HAP-1 (cell line): ENCODE measurements around the gene ADGRD1.

Experiments
- DNase-seq, 2 experiments: peaks; one replicate each; pipeline ENCODE4 v3.0.0-alpha.2; 2016 to 2020; ENCODE audit warnings: low spot score in 2 of 2
- H3K27me3 ChIP-seq: fragments of 250-450 bp; sonication (Bioruptor Pico); 2 replicates; pipeline ENCODE4 v1.5.1; 2020; ENCODE audit warnings: low read depth, mild to moderate bottlenecking, moderate library complexity
- H3K36me3 ChIP-seq: fragments of 250-450 bp; sonication (Bioruptor Pico); replicated peaks from 2 replicates; pipeline ENCODE4 v1.5.1; 2020; ENCODE audit warnings: mild to moderate bottlenecking
- H3K4me1 ChIP-seq: fragments of 250-450 bp; sonication (Bioruptor Pico); 2 replicates; pipeline ENCODE4 v1.5.1; 2020; ENCODE audit warnings: mild to moderate bottlenecking
- H3K4me3 ChIP-seq: fragments of 250-450 bp; sonication (Bioruptor Pico); 2 replicates; pipeline ENCODE4 v1.5.1; 2020; ENCODE audit warnings: mild to moderate bottlenecking, moderate library complexity
- H3K9me3 ChIP-seq: fragments of 250-450 bp; sonication (Bioruptor Pico); 2 replicates; pipeline ENCODE4 v1.5.1; 2020; ENCODE audit warnings: mild to moderate bottlenecking, moderate library complexity
- in situ Hi-C: fragments of 300-500 bp; cut with MboI; formaldehyde crosslinking; loops from 3 replicates; pipeline ENCODE4 v1.14.3; 2020; ENCODE audit warnings: low sequenced_read_pairs, inconsistent platforms, mixed read lengths

ADGRD1 gene

DNA sequence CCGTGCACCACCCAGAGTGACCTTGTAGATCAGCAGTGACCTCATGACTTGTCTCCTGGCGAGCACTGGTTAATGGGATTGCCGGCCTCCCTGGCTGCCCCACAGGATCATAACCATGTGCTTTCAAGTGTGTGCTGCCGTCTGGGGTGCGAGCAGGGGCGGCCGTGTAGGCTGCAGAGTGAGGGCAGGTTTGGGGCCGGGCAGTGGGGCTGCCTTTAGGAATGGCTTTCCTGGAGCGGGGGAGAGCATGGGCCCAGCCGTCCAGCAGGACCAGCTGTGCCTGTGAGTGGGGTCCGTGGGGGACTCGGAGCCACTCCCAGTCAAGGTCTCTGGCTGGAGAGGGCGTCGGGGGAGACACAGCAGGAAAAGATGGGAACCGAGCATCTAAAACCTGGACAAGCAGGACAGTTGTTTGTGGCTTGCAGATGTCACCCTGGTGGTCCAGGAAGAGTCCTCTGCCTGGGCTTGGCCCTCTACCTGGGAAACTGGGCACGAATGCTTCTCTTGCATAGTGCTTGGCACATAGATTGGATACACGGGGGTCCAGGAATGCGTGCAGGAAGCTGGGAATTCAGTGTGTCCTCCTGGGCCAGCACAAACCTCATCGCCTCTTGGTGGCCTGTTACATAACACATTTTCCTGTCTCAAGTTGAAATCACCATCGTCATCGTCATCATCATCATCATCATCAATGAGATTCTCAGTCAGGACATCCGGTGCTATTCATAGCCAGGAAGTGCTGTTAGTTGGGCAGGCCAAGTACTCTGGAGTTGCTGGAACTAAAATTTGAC, 96.0 kb downstream of the ADGRD1 start:
- no peak for DNase-seq
- Histone ChIP-seq H3K4me3 (no peak overlapping the region), H3K36me3 (no peaks in the 10 kb centered on the region), H3K27me3 (peaks cover 17% of the 10 kb centered on the region; the same call in 1 of the 2 replicates), H3K9me3 (no peaks in the 10 kb centered on the region), H3K4me1 (no peaks in the 10 kb centered on the region)
- in situ Hi-C loops: no loop called here

DNA sequence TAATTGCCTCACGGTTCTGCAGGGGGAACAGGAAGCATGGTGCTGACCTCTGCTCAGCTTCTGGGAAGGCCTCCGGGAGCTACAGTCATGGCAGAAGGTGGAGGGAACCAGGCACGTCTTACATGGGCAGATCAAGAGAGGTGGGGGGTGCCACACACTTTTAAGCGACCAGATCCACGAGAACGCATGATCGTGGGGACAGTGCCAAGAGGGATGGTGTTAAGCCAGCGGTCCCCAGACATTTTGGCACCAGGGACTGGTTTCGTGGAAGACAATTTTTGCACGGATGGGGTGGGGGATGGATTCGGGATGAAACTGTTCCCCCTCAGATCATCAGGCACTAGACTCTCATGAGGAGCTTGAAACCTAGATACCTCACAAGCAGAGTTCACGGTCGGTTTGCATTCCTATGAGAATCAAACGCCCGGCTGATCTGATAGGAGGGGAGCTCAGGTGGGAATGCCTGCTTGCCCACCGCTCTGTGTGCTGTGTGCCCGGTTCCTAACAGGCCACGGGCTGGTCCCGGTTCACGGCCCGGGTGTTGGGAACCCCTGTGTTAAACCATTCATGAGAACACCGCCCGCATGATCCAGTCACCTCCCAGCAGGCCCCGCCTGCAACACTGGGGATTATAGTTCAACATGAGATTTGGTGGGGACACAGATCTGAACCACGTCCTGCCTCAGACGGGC, 96.9 kb downstream of the ADGRD1 start:
- no peak for DNase-seq
- no peak overlapping the region for H3K4me3 ChIP-seq
- H3K4me1 ChIP-seq: no peaks in the 10 kb centered on the region
- H3K27me3 ChIP-seq: peaks cover 23% of the 10 kb centered on the region
- in situ Hi-C loops: no loop called here
- no peaks in the 10 kb centered on the region for H3K36me3 ChIP-seq
- H3K9me3 ChIP-seq: no peaks in the 10 kb centered on the region

DNA sequence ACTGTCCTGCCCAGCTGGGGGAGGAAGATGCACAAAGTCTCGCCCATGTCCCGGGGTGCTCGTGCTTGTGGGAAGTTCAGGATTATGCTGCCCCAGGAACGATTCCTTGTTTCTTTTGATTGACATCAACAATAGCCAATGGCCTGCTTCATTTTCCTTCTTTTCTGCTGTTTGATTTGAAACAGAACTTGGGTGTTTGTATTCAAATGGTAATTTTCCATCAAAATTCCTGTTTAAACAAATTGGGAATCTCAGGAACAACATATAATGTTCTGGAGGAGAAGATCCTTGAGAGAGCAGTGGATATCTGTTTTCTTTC, 97.4 kb downstream of the ADGRD1 start:
- Histone ChIP-seq H3K4me3 (no peak overlapping the region), H3K36me3 (no peaks in the 10 kb centered on the region), H3K27me3 (peaks cover 28% of the 10 kb centered on the region), H3K9me3 (no peaks in the 10 kb centered on the region), H3K4me1 (no peaks in the 10 kb centered on the region)
- no peak for DNase-seq
- in situ Hi-C loops: no loop called here

DNA sequence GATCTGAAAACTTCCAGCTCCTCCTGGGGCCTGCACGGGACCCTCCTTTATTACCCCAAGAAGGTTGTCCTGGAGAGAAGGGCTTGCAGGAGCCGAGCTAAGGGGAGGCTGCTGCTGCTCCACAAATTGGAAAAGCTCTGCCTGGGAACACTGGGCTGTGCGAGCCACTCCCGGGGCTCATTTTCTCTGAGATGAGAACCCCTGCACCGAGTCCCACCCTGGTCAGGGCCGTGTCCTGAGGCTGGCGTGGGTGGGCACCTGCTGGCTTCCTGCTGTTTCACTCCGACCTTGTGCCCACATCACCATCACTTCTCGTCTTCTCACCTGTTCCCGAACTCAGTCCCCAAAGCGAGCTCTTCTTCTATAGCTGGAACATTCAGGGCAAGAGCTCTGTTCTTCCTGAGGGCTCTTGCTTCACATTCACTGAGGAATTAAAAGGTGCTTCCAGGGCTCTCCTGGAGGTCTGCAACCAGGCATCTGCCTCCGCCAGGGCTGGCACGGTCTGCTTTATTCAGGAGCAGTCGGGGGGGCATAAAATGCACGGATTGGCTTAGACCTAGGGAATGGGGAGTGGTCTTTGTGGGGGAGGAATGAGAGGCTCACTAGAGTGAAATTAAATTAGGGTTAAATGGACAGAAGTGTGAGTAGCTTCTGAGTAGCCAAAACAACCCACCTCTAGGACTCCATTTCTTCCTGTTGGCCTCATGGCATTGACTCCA, 98.5 kb downstream of the ADGRD1 start:
- peaks cover 32% of the 10 kb centered on the region for H3K27me3 ChIP-seq
- DNase-seq: no peak
- no peak overlapping the region for H3K4me3 ChIP-seq
- in situ Hi-C loops: no loop called here
- H3K36me3 ChIP-seq: no peaks in the 10 kb centered on the region
- no peaks in the 10 kb centered on the region for H3K4me1 ChIP-seq
- H3K9me3 ChIP-seq: no peaks in the 10 kb centered on the region

DNA sequence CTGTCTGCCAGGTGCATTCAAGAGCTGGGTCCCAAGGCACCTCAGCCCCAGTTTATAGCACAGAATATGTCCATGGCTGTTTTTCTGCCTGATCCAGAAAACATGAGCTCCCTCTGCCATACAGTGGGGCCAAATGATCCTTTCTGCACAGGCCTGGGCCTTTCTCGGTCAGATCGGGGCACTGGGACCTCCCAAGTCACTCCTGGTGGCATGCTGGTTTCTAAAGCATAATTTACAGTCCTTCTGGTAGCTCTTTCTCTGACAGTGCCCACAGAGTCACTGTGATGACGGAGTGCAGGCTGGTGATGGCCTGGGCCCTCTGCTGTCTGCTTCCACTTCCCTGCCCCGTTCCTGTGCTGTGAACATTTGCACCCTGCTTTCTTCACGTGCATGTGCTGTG, 99.2 kb downstream of the ADGRD1 start:
- H3K36me3 ChIP-seq: no peaks in the 10 kb centered on the region
- no peaks in the 10 kb centered on the region for H3K4me1 ChIP-seq

DNA sequence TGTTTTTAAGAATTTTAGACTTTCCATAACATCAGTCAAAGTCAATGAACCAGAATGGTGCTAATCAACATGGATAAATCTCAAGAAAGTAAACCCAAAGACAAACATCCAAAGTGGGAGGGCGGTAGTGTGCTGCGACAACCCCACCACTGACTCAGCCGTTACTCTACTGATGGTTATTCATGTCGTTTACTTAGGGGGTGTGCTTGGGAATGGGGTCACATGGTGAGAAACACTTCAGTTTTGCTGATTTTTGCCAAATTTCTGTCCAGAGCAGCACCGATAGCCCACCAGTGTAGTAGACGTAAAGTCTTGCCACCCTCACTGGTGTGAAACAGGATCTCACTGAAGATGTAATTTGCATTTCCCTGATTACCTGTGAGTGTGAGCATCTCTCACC, 99.9 kb downstream of the ADGRD1 start:
- H3K4me1 ChIP-seq: no peaks in the 10 kb centered on the region
- H3K36me3 ChIP-seq: no peaks in the 10 kb centered on the region
- H3K9me3 ChIP-seq: no peaks in the 10 kb centered on the region
- in situ Hi-C loops: no loop called here
- no peak for DNase-seq
- no peak overlapping the region for H3K4me3 ChIP-seq
- peaks cover 34% of the 10 kb centered on the region for H3K27me3 ChIP-seq

More for the DNA sequence above, 99.2 kb downstream of the ADGRD1 start:
- in situ Hi-C loops: no loop called here
- Histone ChIP-seq H3K4me3 (no peak overlapping the region), H3K27me3 (peaks cover 32% of the 10 kb centered on the region), H3K9me3 (no peaks in the 10 kb centered on the region)
- DNase-seq: no peak

DNA sequence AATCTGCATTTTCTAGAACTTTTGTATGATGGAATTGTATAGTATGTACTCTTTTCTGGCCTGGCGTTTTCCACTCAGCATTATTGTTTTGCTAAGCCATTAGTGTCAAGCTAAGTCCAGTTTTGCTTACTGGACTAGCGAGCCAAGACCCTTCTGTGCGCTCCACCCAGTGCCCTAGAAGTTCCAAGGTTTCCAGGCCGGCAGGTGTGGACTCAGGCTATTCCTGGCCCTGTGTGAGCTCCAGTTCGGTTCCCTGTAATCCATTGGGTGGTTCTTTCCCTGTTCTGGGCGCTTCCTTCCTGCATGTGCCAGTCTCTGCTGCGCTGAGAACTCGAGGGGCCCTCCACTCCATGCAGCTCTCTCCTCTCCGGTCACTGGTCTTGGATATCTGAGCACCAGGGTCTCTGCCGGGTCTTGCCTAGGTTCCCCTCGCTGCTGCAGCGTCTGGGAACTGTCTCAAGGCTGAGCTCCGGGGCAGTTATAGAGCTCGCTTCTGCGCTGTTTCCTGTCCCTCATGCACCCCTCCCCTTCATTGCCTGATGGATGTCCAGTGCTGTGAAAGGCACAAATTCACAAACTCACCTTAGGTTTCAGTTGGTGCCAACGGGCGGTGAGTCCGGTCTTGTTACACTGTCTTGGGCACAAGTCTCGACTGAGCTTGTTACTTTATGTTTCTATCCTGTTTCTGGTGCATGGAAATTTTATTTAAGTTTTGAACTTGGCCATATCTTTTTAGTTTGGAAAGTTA, 100.8 kb downstream of the ADGRD1 start:
- Histone ChIP-seq H3K36me3 (no peaks in the 10 kb centered on the region), H3K4me3 (no peak overlapping the region), H3K27me3 (peaks cover 37% of the 10 kb centered on the region), H3K9me3 (no peaks in the 10 kb centered on the region), H3K4me1 (no peaks in the 10 kb centered on the region)
- DNase-seq: no peak
- in situ Hi-C loops: no loop called here

DNA sequence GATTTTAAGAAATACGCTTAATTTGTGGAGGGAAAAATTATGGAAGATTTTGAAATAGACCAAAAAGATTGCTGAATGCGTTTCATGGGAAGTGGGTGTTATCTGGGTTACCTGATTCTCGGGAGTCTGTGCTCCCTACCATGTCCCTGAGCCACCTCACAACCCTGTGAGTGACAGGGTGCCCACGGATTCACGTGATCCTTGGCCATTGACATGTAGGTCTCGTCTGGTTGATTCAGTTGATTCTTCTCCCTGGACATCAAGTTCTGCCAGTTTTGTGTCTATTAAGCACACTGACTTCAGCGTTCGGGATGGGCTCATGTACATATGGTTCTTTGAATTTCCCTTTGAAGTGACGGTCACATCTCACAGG, 101.4 kb downstream of the ADGRD1 start:
- H3K36me3 ChIP-seq: no peaks in the 10 kb centered on the region
- no peak overlapping the region for H3K4me3 ChIP-seq
- no peak for DNase-seq
- in situ Hi-C loops: no loop called here
- H3K27me3 ChIP-seq: peaks cover 42% of the 10 kb centered on the region
- no peaks in the 10 kb centered on the region for H3K9me3 ChIP-seq
- H3K4me1 ChIP-seq: no peaks in the 10 kb centered on the region

DNA sequence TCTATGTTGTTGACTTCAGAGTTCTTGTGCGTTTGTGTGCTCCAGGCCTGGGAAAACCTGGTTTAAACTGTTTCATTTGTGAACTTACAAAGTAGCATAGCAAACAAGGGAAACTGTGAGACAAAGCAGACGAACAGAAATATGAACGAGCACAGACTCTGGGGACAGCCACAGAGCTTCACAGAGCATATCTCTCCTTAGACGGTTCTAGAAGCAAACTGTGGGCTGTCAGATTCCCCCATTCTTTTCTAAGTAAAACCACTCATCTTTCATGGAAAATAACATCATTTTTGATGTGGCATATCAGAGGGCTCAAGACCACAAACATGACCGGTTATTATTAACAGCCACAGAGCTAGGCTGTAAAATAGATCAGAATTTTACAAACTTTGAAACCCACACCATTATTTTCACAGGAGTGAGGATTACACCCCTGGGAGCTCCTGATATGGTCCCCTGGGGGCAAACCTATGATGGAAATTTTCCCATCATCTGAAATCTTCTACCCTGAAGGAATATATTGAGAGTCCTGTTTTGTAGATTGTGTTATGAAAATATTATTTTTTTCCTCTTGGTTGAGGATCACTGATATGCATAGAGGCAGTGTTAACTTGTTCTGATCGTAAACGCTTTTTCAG, 102.0 kb downstream of the ADGRD1 start:
- in situ Hi-C loops: no loop called here
- peaks cover 42% of the 10 kb centered on the region for H3K27me3 ChIP-seq
- no peak overlapping the region for H3K4me3 ChIP-seq
- no peaks in the 10 kb centered on the region for H3K4me1 ChIP-seq
- DNase-seq: no peak
- no peaks in the 10 kb centered on the region for H3K36me3 ChIP-seq
- H3K9me3 ChIP-seq: no peaks in the 10 kb centered on the region

DNA sequence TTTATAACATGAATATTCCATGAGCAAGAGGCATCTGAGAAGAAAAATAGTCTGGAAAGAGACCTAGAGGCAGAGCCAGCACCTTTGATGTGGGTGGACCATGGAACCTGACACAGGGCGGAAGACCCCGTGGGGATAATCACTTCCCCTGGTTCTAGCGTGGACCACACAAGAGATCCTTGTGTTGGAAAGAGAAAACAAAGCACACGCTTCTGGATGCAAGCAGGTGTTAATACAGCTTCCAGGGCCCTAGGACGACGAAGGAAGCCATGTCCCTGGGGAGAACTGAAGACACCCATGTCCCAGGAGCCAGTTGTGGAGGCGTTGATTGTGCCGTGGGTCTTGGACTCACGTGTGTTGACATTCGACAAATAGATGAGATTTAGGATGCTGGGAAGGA, 102.9 kb downstream of the ADGRD1 start:
- Histone ChIP-seq H3K27me3 (peaks cover 42% of the 10 kb centered on the region), H3K9me3 (no peaks in the 10 kb centered on the region), H3K4me1 (no peaks in the 10 kb centered on the region), H3K4me3 (no peak overlapping the region), H3K36me3 (no peaks in the 10 kb centered on the region)
- no peak for DNase-seq
- in situ Hi-C loops: no loop called here

DNA sequence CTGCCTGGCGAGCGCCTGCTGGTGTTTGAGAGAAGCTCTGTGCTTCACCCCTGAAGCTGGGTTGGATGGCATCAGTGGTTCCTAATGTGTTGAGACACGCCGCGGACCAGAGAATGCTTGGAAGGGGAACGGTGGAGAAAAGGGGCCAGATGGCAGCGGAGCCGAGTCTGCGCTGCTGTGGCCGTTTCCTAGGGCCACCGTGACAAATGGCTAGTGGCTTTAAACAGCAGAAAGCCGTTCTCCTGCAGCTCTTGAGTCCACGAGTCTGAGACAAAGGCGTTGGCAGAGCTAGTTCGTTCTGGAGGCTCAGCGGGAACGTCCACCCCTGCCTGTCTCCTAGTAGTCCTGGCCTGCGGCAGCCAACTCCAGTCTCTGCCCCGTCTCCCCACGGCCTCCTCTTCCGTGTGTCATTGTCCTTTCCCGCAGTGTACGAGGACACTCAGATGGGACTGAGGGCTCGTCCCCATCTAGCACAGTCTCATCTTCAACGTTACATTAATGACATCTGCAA, 103.6 kb downstream of the ADGRD1 start:
- Histone ChIP-seq H3K27me3 (peaks cover 42% of the 10 kb centered on the region), H3K4me1 (no peaks in the 10 kb centered on the region), H3K4me3 (no peak overlapping the region), H3K9me3 (no peaks in the 10 kb centered on the region), H3K36me3 (no peaks in the 10 kb centered on the region)
- in situ Hi-C loops: no loop called here
- no peak for DNase-seq

DNA sequence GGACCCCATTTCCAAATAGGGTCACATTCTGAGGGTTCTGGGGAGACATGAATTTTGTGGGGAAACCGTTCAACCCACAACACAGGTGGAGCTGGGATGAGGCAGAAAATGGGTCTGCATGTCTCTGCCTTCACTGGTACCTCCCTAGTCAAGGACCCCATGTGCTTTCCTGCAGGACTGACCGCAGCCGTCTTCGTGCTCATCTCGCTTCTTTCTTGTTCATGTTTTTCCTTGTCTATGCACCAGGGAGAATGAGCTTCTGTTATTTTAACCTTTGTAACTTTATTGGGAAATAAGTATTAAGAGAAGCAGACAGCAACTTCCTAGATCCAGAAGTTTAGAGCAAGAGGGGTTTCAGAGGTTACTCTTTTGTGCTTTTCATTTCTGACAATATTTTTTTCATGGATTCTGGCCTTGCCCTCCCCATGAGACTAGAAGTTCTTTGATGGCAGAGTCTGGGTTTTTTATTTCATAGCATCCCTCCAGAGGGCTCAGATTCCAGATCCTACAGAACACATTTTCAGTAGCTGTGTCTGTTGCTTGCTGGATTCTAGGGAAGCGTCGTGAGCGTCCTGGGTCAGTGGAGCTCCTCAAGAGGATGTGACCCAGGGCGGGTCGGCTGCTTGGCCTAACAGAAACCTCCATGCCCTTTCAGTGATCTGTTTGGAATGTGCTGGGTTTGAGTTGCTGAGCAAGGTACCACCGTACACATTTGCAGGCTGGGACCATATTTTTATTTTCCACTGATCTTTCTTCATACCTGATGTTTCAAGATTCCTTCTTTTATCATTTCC, 104.2 kb downstream of the ADGRD1 start:
- in situ Hi-C loops: no loop called here
- Histone ChIP-seq H3K4me3 (no peak overlapping the region), H3K36me3 (no peaks in the 10 kb centered on the region), H3K27me3 (peaks cover 39% of the 10 kb centered on the region), H3K4me1 (no peaks in the 10 kb centered on the region), H3K9me3 (no peaks in the 10 kb centered on the region)
- no peak for DNase-seq

DNA sequence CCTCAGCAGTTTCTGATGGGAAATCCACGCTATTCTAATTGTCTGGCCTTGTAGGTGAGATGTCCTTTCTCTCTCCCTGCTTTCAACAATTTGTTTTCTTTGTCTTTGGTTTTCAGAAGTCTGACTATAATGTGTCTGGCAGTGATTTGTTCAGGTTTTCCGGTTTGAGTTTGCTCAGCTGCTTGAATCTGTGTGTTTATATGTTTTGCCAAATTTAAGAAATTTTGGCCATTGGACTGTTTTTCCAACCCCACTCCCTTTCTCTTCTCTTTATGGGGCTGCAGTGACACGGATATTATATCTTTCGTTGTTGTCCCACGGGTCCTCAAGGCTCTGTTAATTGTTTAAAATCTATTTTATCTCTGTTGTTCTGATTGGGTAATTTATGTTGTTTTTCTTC, 105.0 kb downstream of the ADGRD1 start:
- Histone ChIP-seq H3K27me3 (peaks cover 31% of the 10 kb centered on the region), H3K9me3 (no peaks in the 10 kb centered on the region), H3K4me3 (no peak overlapping the region), H3K4me1 (no peaks in the 10 kb centered on the region), H3K36me3 (no peaks in the 10 kb centered on the region)
- in situ Hi-C loops: no loop called here
- DNase-seq: no peak
